Endothelial cell (in vitro differentiated cells): ENCODE results near the gene TEX14. TPM values are rescaled to one million over a fixed set of nuclear protein-coding genes. Genes with fewer than 3 reads are reported as not detected.

ENCODE experiments used
- DNase-seq: peaks from one replicate; pipeline ENCODE4 v3.0.0; 2021; ENCODE audit warnings: low spot score
- H3K27ac Mint-ChIP-seq: one replicate; pipeline ENCODE4 v1.8.0; 2021; ENCODE audit warnings: mixed read lengths, inconsistent platforms; ENCODE audit not compliant: unreplicated experiment
- H3K27me3 Mint-ChIP-seq: one replicate; pipeline ENCODE4 v1.8.0; 2021; ENCODE audit warnings: mild to moderate bottlenecking, moderate library complexity, mixed read lengths, inconsistent platforms; ENCODE audit not compliant: unreplicated experiment
- H3K36me3 Mint-ChIP-seq: one replicate; pipeline ENCODE4 v1.8.0; 2021; ENCODE audit warnings: mild to moderate bottlenecking, low read depth, mixed read lengths, inconsistent platforms; ENCODE audit not compliant: unreplicated experiment
- H3K4me1 Mint-ChIP-seq: one replicate; pipeline ENCODE4 v1.8.0; 2021; ENCODE audit warnings: mild to moderate bottlenecking, mixed read lengths, inconsistent platforms; ENCODE audit not compliant: unreplicated experiment
- H3K4me3 Mint-ChIP-seq: one replicate; pipeline ENCODE4 v1.8.0; 2021; ENCODE audit warnings: mild to moderate bottlenecking, mixed read lengths, inconsistent platforms; ENCODE audit not compliant: unreplicated experiment
- H3K9me3 Mint-ChIP-seq: one replicate; pipeline ENCODE4 v1.8.0; 2021; ENCODE audit warnings: mixed read lengths, inconsistent platforms; ENCODE audit not compliant: unreplicated experiment
- total RNA-seq: library from RNA; stranded (reverse); fragmentation: NEBNext Ultra II Directional; extraction: Animal tissue kit (Norgen Biotek cat#: 25700); gene quantifications from one replicate; pipeline ENCODE4 v1.2.1, GENCODE V29; 2021; ENCODE audit not compliant: unreplicated experiment
- TF ChIP-seq, protein P1 (sequence below): fragments of 200-600 bp; sonication (generic); IDR thresholded peaks from one replicate; pipeline ENCODE4 v1.5.0; 2021; ENCODE audit warnings: antibody characterized with exemption; ENCODE audit not compliant: unreplicated experiment

The TEX14 gene
- total RNA-seq, 1 donor from 2014 or later: 0.21 TPM

GRCh38 chr17:58703916-58704286, 12.1 kb upstream of the TEX14 start:
- no peaks in the 10 kb centered on the region for H3K4me1 Mint-ChIP-seq
- peaks cover 5% of the 10 kb centered on the region for H3K36me3 Mint-ChIP-seq
- no peak for DNase-seq
- no peak overlapping the region for H3K27ac Mint-ChIP-seq
- no peak overlapping the region for H3K4me3 Mint-ChIP-seq
- H3K9me3 Mint-ChIP-seq: no peaks in the 10 kb centered on the region
- H3K27me3 Mint-ChIP-seq: peaks cover 4% of the 10 kb centered on the region
- TF ChIP-seq, protein P1, sequence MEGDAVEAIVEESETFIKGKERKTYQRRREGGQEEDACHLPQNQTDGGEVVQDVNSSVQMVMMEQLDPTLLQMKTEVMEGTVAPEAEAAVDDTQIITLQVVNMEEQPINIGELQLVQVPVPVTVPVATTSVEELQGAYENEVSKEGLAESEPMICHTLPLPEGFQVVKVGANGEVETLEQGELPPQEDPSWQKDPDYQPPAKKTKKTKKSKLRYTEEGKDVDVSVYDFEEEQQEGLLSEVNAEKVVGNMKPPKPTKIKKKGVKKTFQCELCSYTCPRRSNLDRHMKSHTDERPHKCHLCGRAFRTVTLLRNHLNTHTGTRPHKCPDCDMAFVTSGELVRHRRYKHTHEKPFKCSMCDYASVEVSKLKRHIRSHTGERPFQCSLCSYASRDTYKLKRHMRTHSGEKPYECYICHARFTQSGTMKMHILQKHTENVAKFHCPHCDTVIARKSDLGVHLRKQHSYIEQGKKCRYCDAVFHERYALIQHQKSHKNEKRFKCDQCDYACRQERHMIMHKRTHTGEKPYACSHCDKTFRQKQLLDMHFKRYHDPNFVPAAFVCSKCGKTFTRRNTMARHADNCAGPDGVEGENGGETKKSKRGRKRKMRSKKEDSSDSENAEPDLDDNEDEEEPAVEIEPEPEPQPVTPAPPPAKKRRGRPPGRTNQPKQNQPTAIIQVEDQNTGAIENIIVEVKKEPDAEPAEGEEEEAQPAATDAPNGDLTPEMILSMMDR: no peak

GRCh38 chr17:58703137-58703915, 11.5 kb upstream of the TEX14 start:
- DNase-seq: no peak
- H3K4me1 Mint-ChIP-seq: no peaks in the 10 kb centered on the region
- peaks cover 4% of the 10 kb centered on the region for H3K27me3 Mint-ChIP-seq

GRCh38 chr17:58702708-58703107, 10.9 kb upstream of the TEX14 start:
- Mint-ChIP-seq H3K9me3 (no peaks in the 10 kb centered on the region), H3K27me3 (peaks cover 4% of the 10 kb centered on the region), H3K27ac (no peak overlapping the region), H3K4me1 (no peaks in the 10 kb centered on the region), H3K36me3 (peaks cover 5% of the 10 kb centered on the region), H3K4me3 (no peak overlapping the region)
- no peak for DNase-seq
- TF ChIP-seq, protein P1: no peak

More at GRCh38 chr17:58703137-58703915, 11.5 kb upstream of the TEX14 start:
- Mint-ChIP-seq H3K27ac (no peak overlapping the region), H3K4me3 (no peak overlapping the region), H3K36me3 (peaks cover 5% of the 10 kb centered on the region), H3K9me3 (no peaks in the 10 kb centered on the region)
- TF ChIP-seq, protein P1: no peak

- Mint-ChIP-seq H3K36me3 (peaks cover 5% of the 10 kb centered on the region), H3K27ac (no peak overlapping the region), H3K27me3 (peaks cover 4% of the 10 kb centered on the region), H3K4me3 (no peak overlapping the region), H3K4me1 (no peaks in the 10 kb centered on the region), H3K9me3 (no peaks in the 10 kb centered on the region)
- DNase-seq: no peak
- TF ChIP-seq, protein P1: no peak
These were observed 10.2 kb upstream of the TEX14 start for GRCh38 chr17:58702045-58702476.

GRCh38 chr17:58699771-58700170, 7.9 kb upstream of the TEX14 start:
- H3K4me1 Mint-ChIP-seq: no peaks in the 10 kb centered on the region
- no peak overlapping the region for H3K27ac Mint-ChIP-seq
- H3K9me3 Mint-ChIP-seq: no peaks in the 10 kb centered on the region
- H3K27me3 Mint-ChIP-seq: peaks cover 4% of the 10 kb centered on the region
- DNase-seq: no peak
- peaks cover 5% of the 10 kb centered on the region for H3K36me3 Mint-ChIP-seq
- TF ChIP-seq, protein P1: no peak
- H3K4me3 Mint-ChIP-seq: peak overlapping the region; percentile 25
